SK-N-MC (cell line): Measurements from ENCODE around the gene ZMIZ1.

Experiments
- EZH2 ChIP-seq: fragments of 200-600 bp; sonication (generic); IDR thresholded peaks from one replicate; pipeline ENCODE4 v1.6.1; 2017; ENCODE audit warnings: antibody characterized with exemption
- FOXP2 ChIP-seq: optimal IDR thresholded peaks from 2 replicates; pipeline ENCODE3; 2011; ENCODE audit warnings: mild to moderate bottlenecking, moderate library complexity; ENCODE audit not compliant: insufficient read depth; ENCODE audit errors: extremely low read length, control extremely low read depth
- POLR2AphosphoS5 ChIP-seq: IDR thresholded peaks from 2 replicates; pipeline ENCODE4 v1.6.1; 2012; ENCODE audit warnings: mild to moderate bottlenecking, low read depth, low read length, borderline replicate concordance

DNA sequence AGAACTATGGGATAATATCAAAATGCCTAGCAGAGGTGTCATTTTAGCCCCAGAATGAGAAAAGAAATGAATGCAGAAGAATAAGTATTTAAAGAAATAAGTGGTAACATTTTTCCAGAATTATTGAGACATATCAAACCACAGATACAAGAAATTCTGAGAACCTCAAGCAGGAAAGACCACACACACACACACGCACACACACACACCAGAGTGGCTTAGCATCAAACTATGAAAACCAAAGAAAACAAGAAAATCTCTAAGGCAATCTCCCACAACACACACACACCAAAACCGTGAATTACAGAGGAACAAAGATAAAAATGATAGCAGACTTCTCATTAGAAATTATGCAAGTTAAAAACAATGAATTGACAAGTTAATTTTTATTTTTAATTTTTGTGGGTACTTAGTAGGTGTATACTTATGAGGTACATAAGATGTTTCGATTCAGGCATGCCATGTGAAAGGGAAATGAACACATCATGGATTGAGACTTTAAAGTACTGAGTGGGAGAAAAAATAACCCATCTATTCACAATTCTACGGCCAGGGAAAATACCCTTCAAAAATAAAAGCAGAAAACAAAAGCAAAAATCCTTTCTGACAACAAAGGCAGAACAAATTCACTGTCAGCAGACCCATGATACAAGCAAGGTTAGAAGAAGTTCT lies 293.1 kb downstream of the ZMIZ1 start:
- no peak for TF ChIP-seq POLR2AphosphoS5
- no peak for TF ChIP-seq EZH2
- TF ChIP-seq FOXP2: no peak
